Occipital lobe (tissue), 2 donors: Measurements from ENCODE around the gene SLITRK6. TPM values are rescaled to one million over a fixed set of nuclear protein-coding genes. Genes with fewer than 3 reads are reported as not detected.
"Not testable (repeated sequence)": the region's sequence is repeated elsewhere in the genome, so short reads cannot be mapped to it uniquely, and the experiment has no call there.

Experiments
- DNase-seq: peaks from one replicate; lab custom pipeline; 2025; lab: John Stamatoyannopoulos, UW
- total RNA-seq: library from RNA; depleted of rRNA; stranded (reverse); fragments of >200 nt; gene quantifications from one replicate; pipeline ENCODE4 v1.2.3, GENCODE V29; 2014

The SLITRK6 gene
- total RNA-seq, result 1.6 TPM

- no peak for DNase-seq
These were observed at the start of gene SLITRK6 for GRCh38 chr13:85799097-85799582. Gene SLITRK6, minus strand, starts transcription at chr13:85799419. Its CDS starts 2,911 bp downstream, at chr13:85796508.

GRCh38 chr13:85847012-85847411, 47.8 kb upstream of the SLITRK6 start:
- DNase-seq, result no peak

GRCh38 chr13:85841427-85841826, 42.2 kb upstream of the SLITRK6 start:
- DNase-seq, result no peak

- DNase-seq, result no peak
These were observed 34.7 kb upstream of the SLITRK6 start for GRCh38 chr13:85833921-85834320.

- no peak for DNase-seq
These were observed 29.0 kb upstream of the SLITRK6 start for GRCh38 chr13:85828094-85828684.

GRCh38 chr13:85825454-85825853, 26.2 kb upstream of the SLITRK6 start:
- DNase-seq, result no peak

GRCh38 chr13:85823832-85824231, 24.6 kb upstream of the SLITRK6 start:
- DNase-seq, result no peak

- DNase-seq, result no peak
These were observed 20.3 kb upstream of the SLITRK6 start for GRCh38 chr13:85819513-85819912.

GRCh38 chr13:85816413-85816812, 17.2 kb upstream of the SLITRK6 start:
- no peak for DNase-seq

GRCh38 chr13:85812282-85812681, 13.1 kb upstream of the SLITRK6 start:
- no peak for DNase-seq

GRCh38 chr13:85808811-85809210, 9.6 kb upstream of the SLITRK6 start:
- DNase-seq, result no peak

- DNase-seq, result no peak
These were observed 7.4 kb upstream of the SLITRK6 start for GRCh38 chr13:85806553-85807175.

- DNase-seq, result no peak
These were observed 663 bp downstream of the SLITRK6 start for GRCh38 chr13:85798556-85798955.

GRCh38 chr13:85797311-85797710, 1.9 kb downstream of the SLITRK6 start:
- no peak for DNase-seq

- no peak for DNase-seq
These were observed 14.0 kb downstream of the SLITRK6 start for GRCh38 chr13:85785205-85785604.

GRCh38 chr13:85772367-85772766, 26.9 kb downstream of the SLITRK6 start:
- no peak for DNase-seq

GRCh38 chr13:85771856-85772255, 27.4 kb downstream of the SLITRK6 start:
- DNase-seq, result no peak

GRCh38 chr13:85768946-85769345, 30.3 kb downstream of the SLITRK6 start:
- no peak for DNase-seq

GRCh38 chr13:85755123-85755522, 44.1 kb downstream of the SLITRK6 start:
- DNase-seq, result no peak

- DNase-seq, result not testable (repeated sequence)
These were observed 55.9 kb downstream of the SLITRK6 start for GRCh38 chr13:85743201-85743770.
